ENCODE measurements around the gene BARD1.

DNA sequence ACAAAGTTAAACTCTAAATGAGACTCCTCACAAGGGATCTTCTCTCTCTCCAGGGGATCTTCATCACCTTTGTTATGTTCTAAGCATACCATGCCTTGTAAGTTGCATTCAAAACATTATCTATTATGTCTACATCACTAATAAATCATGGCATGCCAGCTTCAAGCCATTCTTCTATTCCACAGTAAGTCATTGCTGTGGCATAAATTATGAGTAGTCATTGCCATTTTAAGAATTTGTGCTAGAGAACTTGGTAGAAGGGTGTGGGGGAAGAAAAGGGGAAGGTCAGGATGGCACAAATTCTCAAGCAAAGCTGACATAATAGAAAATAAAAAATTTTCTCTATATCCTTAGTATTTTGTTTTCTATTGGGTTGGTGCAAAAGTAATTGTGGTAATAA is 33.5 kb downstream of the BARD1 start:
- TF ChIP-seq, protein P1, sequence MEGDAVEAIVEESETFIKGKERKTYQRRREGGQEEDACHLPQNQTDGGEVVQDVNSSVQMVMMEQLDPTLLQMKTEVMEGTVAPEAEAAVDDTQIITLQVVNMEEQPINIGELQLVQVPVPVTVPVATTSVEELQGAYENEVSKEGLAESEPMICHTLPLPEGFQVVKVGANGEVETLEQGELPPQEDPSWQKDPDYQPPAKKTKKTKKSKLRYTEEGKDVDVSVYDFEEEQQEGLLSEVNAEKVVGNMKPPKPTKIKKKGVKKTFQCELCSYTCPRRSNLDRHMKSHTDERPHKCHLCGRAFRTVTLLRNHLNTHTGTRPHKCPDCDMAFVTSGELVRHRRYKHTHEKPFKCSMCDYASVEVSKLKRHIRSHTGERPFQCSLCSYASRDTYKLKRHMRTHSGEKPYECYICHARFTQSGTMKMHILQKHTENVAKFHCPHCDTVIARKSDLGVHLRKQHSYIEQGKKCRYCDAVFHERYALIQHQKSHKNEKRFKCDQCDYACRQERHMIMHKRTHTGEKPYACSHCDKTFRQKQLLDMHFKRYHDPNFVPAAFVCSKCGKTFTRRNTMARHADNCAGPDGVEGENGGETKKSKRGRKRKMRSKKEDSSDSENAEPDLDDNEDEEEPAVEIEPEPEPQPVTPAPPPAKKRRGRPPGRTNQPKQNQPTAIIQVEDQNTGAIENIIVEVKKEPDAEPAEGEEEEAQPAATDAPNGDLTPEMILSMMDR (conservative IDR thresholded peaks at IDR 0.05; ENCODE audit: low read length), result no peak
- no peak for TF ChIP-seq EZH2phosphoT487 (IDR thresholded peaks at IDR 0.05; ENCODE audit: borderline replicate concordance, low read depth, low read length)

Measured in OCI-LY7 (cell line).